Measurements from ENCODE around the gene DUSP1.

DNA sequence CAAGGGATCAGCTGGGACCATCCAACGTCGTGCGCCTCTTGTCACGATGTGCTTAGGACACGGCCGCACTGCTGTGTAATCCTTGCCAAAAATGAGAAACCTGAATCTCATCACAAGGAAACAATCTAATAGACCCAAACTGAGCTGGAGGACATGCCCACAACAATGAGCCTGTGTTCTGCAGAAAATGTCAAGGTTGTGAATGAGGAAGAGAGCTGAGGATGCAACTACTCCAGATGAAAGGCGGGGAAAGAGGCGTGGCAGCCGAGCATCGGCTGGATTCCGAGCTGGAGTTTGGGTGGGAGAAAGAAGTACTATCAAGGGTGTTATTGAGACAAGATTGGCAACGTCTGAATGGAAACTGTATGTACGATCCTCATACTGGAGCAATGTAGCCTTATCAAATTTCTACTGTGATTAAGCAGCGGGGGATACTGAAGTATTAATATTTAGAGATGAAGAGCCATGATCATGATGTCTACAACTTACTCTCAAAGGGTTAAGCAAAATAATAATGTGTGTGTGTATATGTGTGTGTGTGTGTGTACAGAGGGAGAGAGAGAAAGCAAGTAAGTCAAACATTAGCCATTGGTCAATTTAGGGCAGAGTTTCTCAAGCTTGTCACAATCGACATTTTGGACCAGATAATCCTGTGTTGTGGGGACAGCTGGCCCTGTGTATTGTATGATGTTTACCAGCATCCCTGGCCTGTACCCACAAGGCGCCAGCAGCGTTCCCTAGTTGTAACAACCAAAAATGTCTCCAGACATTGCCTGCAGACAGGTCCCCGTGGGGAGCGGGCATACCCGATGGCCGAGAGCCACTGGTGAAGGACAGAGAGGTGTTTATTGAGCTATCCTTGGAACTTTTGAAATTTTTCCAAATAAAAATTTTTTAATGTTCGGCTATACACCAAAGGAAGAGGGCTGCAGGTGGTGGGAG is 46.5 kb downstream of the DUSP1 start:
- TF ChIP-seq EP300 (IDR thresholded peaks at IDR 0.05; ENCODE audit: borderline replicate concordance) = no peak
- TF ChIP-seq, protein P1, sequence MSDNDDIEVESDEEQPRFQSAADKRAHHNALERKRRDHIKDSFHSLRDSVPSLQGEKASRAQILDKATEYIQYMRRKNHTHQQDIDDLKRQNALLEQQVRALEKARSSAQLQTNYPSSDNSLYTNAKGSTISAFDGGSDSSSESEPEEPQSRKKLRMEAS (IDR thresholded peaks at IDR 0.05) = no peak
- TF ChIP-seq, protein P2, sequence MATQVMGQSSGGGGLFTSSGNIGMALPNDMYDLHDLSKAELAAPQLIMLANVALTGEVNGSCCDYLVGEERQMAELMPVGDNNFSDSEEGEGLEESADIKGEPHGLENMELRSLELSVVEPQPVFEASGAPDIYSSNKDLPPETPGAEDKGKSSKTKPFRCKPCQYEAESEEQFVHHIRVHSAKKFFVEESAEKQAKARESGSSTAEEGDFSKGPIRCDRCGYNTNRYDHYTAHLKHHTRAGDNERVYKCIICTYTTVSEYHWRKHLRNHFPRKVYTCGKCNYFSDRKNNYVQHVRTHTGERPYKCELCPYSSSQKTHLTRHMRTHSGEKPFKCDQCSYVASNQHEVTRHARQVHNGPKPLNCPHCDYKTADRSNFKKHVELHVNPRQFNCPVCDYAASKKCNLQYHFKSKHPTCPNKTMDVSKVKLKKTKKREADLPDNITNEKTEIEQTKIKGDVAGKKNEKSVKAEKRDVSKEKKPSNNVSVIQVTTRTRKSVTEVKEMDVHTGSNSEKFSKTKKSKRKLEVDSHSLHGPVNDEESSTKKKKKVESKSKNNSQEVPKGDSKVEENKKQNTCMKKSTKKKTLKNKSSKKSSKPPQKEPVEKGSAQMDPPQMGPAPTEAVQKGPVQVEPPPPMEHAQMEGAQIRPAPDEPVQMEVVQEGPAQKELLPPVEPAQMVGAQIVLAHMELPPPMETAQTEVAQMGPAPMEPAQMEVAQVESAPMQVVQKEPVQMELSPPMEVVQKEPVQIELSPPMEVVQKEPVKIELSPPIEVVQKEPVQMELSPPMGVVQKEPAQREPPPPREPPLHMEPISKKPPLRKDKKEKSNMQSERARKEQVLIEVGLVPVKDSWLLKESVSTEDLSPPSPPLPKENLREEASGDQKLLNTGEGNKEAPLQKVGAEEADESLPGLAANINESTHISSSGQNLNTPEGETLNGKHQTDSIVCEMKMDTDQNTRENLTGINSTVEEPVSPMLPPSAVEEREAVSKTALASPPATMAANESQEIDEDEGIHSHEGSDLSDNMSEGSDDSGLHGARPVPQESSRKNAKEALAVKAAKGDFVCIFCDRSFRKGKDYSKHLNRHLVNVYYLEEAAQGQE (IDR thresholded peaks at IDR 0.05; ENCODE audit: low read depth) = no peak
- no peak for TF ChIP-seq RAD21 (IDR thresholded peaks at IDR 0.05; ENCODE audit: low read depth)
- no peak for TF ChIP-seq NFIC (IDR thresholded peaks at IDR 0.05)
- TF ChIP-seq, protein P3, sequence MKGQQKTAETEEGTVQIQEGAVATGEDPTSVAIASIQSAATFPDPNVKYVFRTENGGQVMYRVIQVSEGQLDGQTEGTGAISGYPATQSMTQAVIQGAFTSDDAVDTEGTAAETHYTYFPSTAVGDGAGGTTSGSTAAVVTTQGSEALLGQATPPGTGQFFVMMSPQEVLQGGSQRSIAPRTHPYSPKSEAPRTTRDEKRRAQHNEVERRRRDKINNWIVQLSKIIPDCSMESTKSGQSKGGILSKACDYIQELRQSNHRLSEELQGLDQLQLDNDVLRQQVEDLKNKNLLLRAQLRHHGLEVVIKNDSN (IDR thresholded peaks at IDR 0.05) = no peak
- no peak for TF ChIP-seq EGR1 (IDR thresholded peaks at IDR 0.05)
- no peak for TF ChIP-seq ZBTB7A (IDR thresholded peaks at IDR 0.05; ENCODE audit: low read depth)
- no peak for TF ChIP-seq CEBPB (IDR thresholded peaks at IDR 0.05)
- TF ChIP-seq TCF12 (IDR thresholded peaks at IDR 0.05; ENCODE audit: low read depth) = no peak
- no peak for TF ChIP-seq FOXM1 (IDR thresholded peaks at IDR 0.05; ENCODE audit: borderline replicate concordance, low read depth)

All from Ishikawa (cell line).